H1 (cell line): ENCODE measurements around the gene TRMT44. TPM values are rescaled to one million over a fixed set of nuclear protein-coding genes. Genes with fewer than 3 reads are reported as not detected.

ENCODE experiments used
- CTCF ChIA-PET: fragments of 300-600 bp; sonication (Branson Sonifier 250); formaldehyde crosslinking; loops from one replicate; lab custom pipeline; 2021; ENCODE audit not compliant: partially characterized antibody; lab: Charles Lee
- POLR2A ChIA-PET: fragments of 300-600 bp; sonication (Branson Sonifier 250); formaldehyde crosslinking; loops from one replicate; lab custom pipeline; 2021; ENCODE audit warnings: inconsistent platforms; ENCODE audit not compliant: partially characterized antibody; lab: Charles Lee
- DNase-seq, 2 experiments: peaks; one replicate each; pipeline versions ENCODE4 v3.0.0 to v3.0.0-alpha.2; 2010 to 2022; ENCODE audit warnings: low spot score in 2 of 2, low read depth in 1 of 2, mixed read lengths in 1 of 2
- FAIRE-seq: peaks from 2 replicates; lab custom pipeline; 2011; peaks lifted over from hg19 to GRCh38; lab: Jason Lieb, UNC
- H2AFZ ChIP-seq: 2 replicates; pipeline ENCODE4 v1.8.1; 2012; ENCODE audit warnings: low read length, inconsistent platforms
- H2AK5ac ChIP-seq: 2 replicates; pipeline ENCODE4 v1.6.1; 2013; ENCODE audit warnings: low read depth, low read length
- H2BK120ac ChIP-seq: replicated peaks from 2 replicates; pipeline ENCODE3; 2013; ENCODE audit warnings: low read depth, low read length, inconsistent platforms
- H2BK12ac ChIP-seq: 2 replicates; pipeline ENCODE4 v1.6.1; 2013; ENCODE audit warnings: low read depth, low read length
- H2BK15ac ChIP-seq: 2 replicates; pipeline ENCODE4 v1.6.1; 2013; ENCODE audit warnings: low read length
- H2BK20ac ChIP-seq: 2 replicates; pipeline ENCODE4 v1.6.1; 2013; ENCODE audit warnings: low read length
- H2BK5ac ChIP-seq: 2 replicates; pipeline ENCODE4 v1.6.1; 2013; ENCODE audit warnings: low read depth, low read length
- H3K14ac ChIP-seq: 2 replicates; pipeline ENCODE4 v1.6.1; 2013; ENCODE audit warnings: inconsistent platforms; ENCODE audit not compliant: insufficient read length
- H3K18ac ChIP-seq: 2 replicates; pipeline ENCODE4 v1.6.1; 2013; ENCODE audit warnings: low read length; ENCODE audit errors: extremely low read depth
- H3K23ac ChIP-seq: 2 replicates; pipeline ENCODE4 v1.6.1; 2013; ENCODE audit warnings: inconsistent platforms; ENCODE audit not compliant: insufficient read length
- H3K23me2 ChIP-seq: 2 replicates; pipeline ENCODE4 v1.6.1; 2013; ENCODE audit warnings: low read depth, low read length
- H3K27ac ChIP-seq: 2 replicates; pipeline ENCODE4 v1.6.1; 2011; ENCODE audit warnings: low read depth, low read length, inconsistent platforms
- H3K27me3 ChIP-seq, 4 experiments: replicated peaks in 1 of 4; 1 replicate in 1 of 4; 2 replicates in 3 of 4; pipeline versions ENCODE4 v1.6.1 to v1.8.1; 2011 to 2013; ENCODE audit warnings: low read length in 3 of 4, mild to moderate bottlenecking in 3 of 4, inconsistent platforms in 2 of 4, mixed read lengths in 2 of 4, moderate library complexity in 1 of 4; ENCODE audit not compliant: control insufficient read depth in 3 of 4, insufficient read depth in 3 of 4; ENCODE audit errors: extremely low read depth in 1 of 4
- H3K36me3 ChIP-seq, 4 experiments: 2 replicates each; pipeline versions ENCODE4 v1.6.1 to v1.8.1; 2011 to 2013; ENCODE audit warnings: mild to moderate bottlenecking in 4 of 4, low read length in 3 of 4, moderate library complexity in 2 of 4, control low read depth in 1 of 4, inconsistent platforms in 1 of 4; ENCODE audit not compliant: insufficient read depth in 4 of 4, control insufficient read depth in 2 of 4
- H3K4ac ChIP-seq: replicated peaks from 2 replicates; pipeline ENCODE3; 2013; ENCODE audit warnings: low read length, low read depth, mixed read lengths, inconsistent platforms; ENCODE audit not compliant: insufficient read length
- H3K4me1 ChIP-seq, 4 experiments: replicated peaks in 1 of 4; 1 replicate in 1 of 4; 2 replicates in 3 of 4; pipeline versions ENCODE4 v1.6.1 to v1.8.1; 2011 to 2013; ENCODE audit warnings: low read length in 3 of 4, inconsistent platforms in 2 of 4, mixed read lengths in 1 of 4; ENCODE audit not compliant: insufficient read depth in 4 of 4, control insufficient read depth in 3 of 4
- H3K4me2 ChIP-seq, 2 experiments: 2 replicates each; pipeline versions ENCODE4 v1.6.1 to v1.8.1; 2011 to 2013; ENCODE audit warnings: low read depth in 2 of 2, low read length in 2 of 2, control low read depth in 1 of 2, inconsistent platforms in 1 of 2, mild to moderate bottlenecking in 1 of 2; ENCODE audit not compliant: insufficient read depth in 1 of 2
- H3K4me3 ChIP-seq, 4 experiments: fragments of 200-600, 300-600 bp in 1 of 4; sonication (generic), shearing (Covaris generic), sonication (Bioruptor Twin) in 1 of 4; 2 replicates each; pipeline versions ENCODE4 v1.5.1 to v1.8.1; 2011 to 2016; ENCODE audit warnings: low read length in 4 of 4, low read depth in 3 of 4, control low read depth in 2 of 4, inconsistent platforms in 2 of 4, mild to moderate bottlenecking in 2 of 4, mixed read lengths in 1 of 4, moderate library complexity in 1 of 4; ENCODE audit not compliant: insufficient read depth in 2 of 4; ENCODE audit errors: extremely low read depth in 1 of 4
- H3K56ac ChIP-seq: replicated peaks from 2 replicates; pipeline ENCODE3; 2013; ENCODE audit warnings: low read depth, mild to moderate bottlenecking, mixed read lengths, low read length, inconsistent platforms; ENCODE audit not compliant: insufficient read length
- H3K79me1 ChIP-seq: 2 replicates; pipeline ENCODE4 v1.6.1; 2013; ENCODE audit warnings: low read depth, low read length, control low read depth
- H3K79me2 ChIP-seq, 2 experiments: 2 replicates each; pipeline versions ENCODE4 v1.6.1 to v1.8.1; 2012 to 2013; ENCODE audit warnings: low read length in 2 of 2, mild to moderate bottlenecking in 2 of 2, inconsistent platforms in 1 of 2; ENCODE audit not compliant: insufficient read depth in 2 of 2, control insufficient read depth in 1 of 2
- H3K9ac ChIP-seq, 4 experiments: replicated peaks in 1 of 4; 1 replicate in 1 of 4; 2 replicates in 3 of 4; pipeline versions ENCODE4 v1.6.1 to v1.8.1; 2011 to 2013; ENCODE audit warnings: low read depth in 3 of 4, low read length in 3 of 4, control low read depth in 2 of 4, mild to moderate bottlenecking in 2 of 4, moderate library complexity in 2 of 4, inconsistent platforms in 1 of 4; ENCODE audit errors: extremely low read depth in 1 of 4
- H3K9me3 ChIP-seq, 2 experiments: 2 replicates each; pipeline versions ENCODE4 v1.6.1 to v1.8.1; 2012 to 2013; ENCODE audit warnings: mild to moderate bottlenecking in 2 of 2, moderate library complexity in 2 of 2, control low read depth in 1 of 2, inconsistent platforms in 1 of 2, low read depth in 1 of 2, low read length in 1 of 2, mixed read lengths in 1 of 2; ENCODE audit not compliant: insufficient read depth in 2 of 2
- H4K20me1 ChIP-seq, 2 experiments: replicated peaks in 1 of 2; 2 replicates each; pipeline versions ENCODE3 to v1.8.1; 2011 to 2013; ENCODE audit warnings: inconsistent platforms in 2 of 2, low read length in 2 of 2, mild to moderate bottlenecking in 1 of 2; ENCODE audit not compliant: insufficient read depth in 2 of 2, control insufficient read depth in 1 of 2
- H4K5ac ChIP-seq: 2 replicates; pipeline ENCODE4 v1.6.1; 2013; ENCODE audit warnings: low read length, low read depth, mixed read lengths, inconsistent platforms; ENCODE audit not compliant: insufficient read length
- H4K8ac ChIP-seq: 2 replicates; pipeline ENCODE4 v1.8.0; 2013; ENCODE audit warnings: mild to moderate bottlenecking, moderate library complexity, low read length, inconsistent platforms; ENCODE audit not compliant: insufficient read depth; ENCODE audit errors: extremely low read depth
- H4K91ac ChIP-seq: replicated peaks from 2 replicates; pipeline ENCODE3; 2013; ENCODE audit warnings: low read length, mixed read lengths, inconsistent platforms; ENCODE audit not compliant: insufficient read length
- CHD2 ChIP-seq: IDR thresholded peaks from 2 replicates; pipeline ENCODE4 v1.6.1; 2012; ENCODE audit warnings: low read length, improper control_type of control experiment
- CTCF ChIP-seq, 3 experiments: IDR thresholded peaks; 1 replicate in 2 of 3; 2 replicates in 1 of 3; pipeline versions ENCODE4 v1.5.1 to v1.6.1; 2011; ENCODE audit warnings: low read length in 3 of 3, mild to moderate bottlenecking in 3 of 3, inconsistent platforms in 2 of 3, low read depth in 1 of 3, moderate library complexity in 1 of 3; ENCODE audit not compliant: insufficient read depth in 1 of 3; ENCODE audit errors: control extremely low read depth in 1 of 3
- EP300 ChIP-seq, 2 experiments: IDR thresholded peaks; 1 replicate in 1 of 2; 2 replicates in 1 of 2; pipeline ENCODE4 v1.6.1; 2011 to 2012; ENCODE audit warnings: low read depth in 2 of 2, low read length in 2 of 2, mild to moderate bottlenecking in 2 of 2, borderline replicate concordance in 1 of 2, inconsistent platforms in 1 of 2, moderate library complexity in 1 of 2
- KDM1A ChIP-seq: fragments of 200-600, 300-600 bp; sonication (generic); IDR thresholded peaks from 2 replicates; pipeline ENCODE4 v1.7.1; 2016; ENCODE audit warnings: mild to moderate bottlenecking, low read length, borderline replicate concordance
- KDM5A ChIP-seq: fragments of 200-600 bp; IDR thresholded peaks from 2 replicates; pipeline ENCODE4 v1.7.1; 2012; ENCODE audit warnings: mild to moderate bottlenecking, low read length, inconsistent platforms, mixed read lengths
- MAX ChIP-seq: IDR thresholded peaks from 2 replicates; pipeline ENCODE4 v1.6.1; 2012; ENCODE audit warnings: inconsistent platforms
- POU5F1 ChIP-seq: IDR thresholded peaks from 2 replicates; pipeline ENCODE4 v1.6.1; 2011; ENCODE audit warnings: low read depth, mild to moderate bottlenecking, low read length, moderate library complexity
- RNF2 ChIP-seq: fragments of 200-900, 300-1000 bp; sonication (generic); IDR thresholded peaks from 2 replicates; pipeline ENCODE4 v1.7.1; 2016; ENCODE audit warnings: borderline replicate concordance, low read depth, mild to moderate bottlenecking, antibody characterized with exemption, low read length; ENCODE audit not compliant: poor library complexity, severe bottlenecking; ENCODE audit errors: missing control alignments
- SIRT6 ChIP-seq: IDR thresholded peaks from one replicate; pipeline ENCODE4 v1.7.1; 2012; ENCODE audit warnings: low read length, inconsistent platforms
- TAF1 ChIP-seq: IDR thresholded peaks from 2 replicates; pipeline ENCODE4 v1.6.1; 2011; ENCODE audit warnings: mild to moderate bottlenecking, low read depth, low read length
- TCF12 ChIP-seq: IDR thresholded peaks from 2 replicates; pipeline ENCODE4 v1.6.1; 2011; ENCODE audit warnings: low read depth, mild to moderate bottlenecking, low read length
- WGBS, 2 experiments: shearing (Covaris generic) in 1 of 2; methylation state at CpG; one replicate each; pipeline versions ENCODE4 v1.1.6 to v1.1.7; 2013 to 2015; ENCODE audit warnings: low lambda C conversion rate in 2 of 2, mixed read lengths in 2 of 2, inconsistent platforms in 1 of 2, low coverage in 1 of 2, missing lambda C conversion rate in 1 of 2; ENCODE audit not compliant: insufficient replicate concordance in 2 of 2, insufficient coverage in 1 of 2, insufficient read length in 1 of 2; ENCODE audit errors: extremely low coverage in 1 of 2, missing lambda C conversion rate in 1 of 2; 5-methylcytosine and 5-hydroxymethylcytosine counted together
- polyA plus RNA-seq, 7 experiments: library from polyadenylated mRNA; depleted of rRNA in 3 of 7; stranded (reverse) in 5 of 7; unstranded in 2 of 7; fragments of >200 nt in 5 of 7; fragments of 200-250 nt in 2 of 7; gene quantifications; 1 replicate in 5 of 7; 2 replicates in 1 of 7; 4 replicates in 1 of 7; pipeline versions ENCODE4 v1.2.1 to v1.2.3, GENCODE V29; 2011 to 2013; ENCODE audit warnings: missing spikeins in 2 of 7, mixed read lengths in 2 of 7
- total RNA-seq: library from RNA; stranded (reverse); fragmentation: NEBNext Ultra II Directional; extraction: Animal tissue kit (Norgen Biotek cat#: 25700); gene quantifications from 2 replicates; pipeline ENCODE4 v1.2.1, GENCODE V29; 2021

The TRMT44 gene
- total and polyA plus RNA-seq, 2 of the 8 experiments (the other 6 are each of a cell fraction or from before 2014, with no cell fraction given) = 8.6 to 23.9 TPM

- H3K9me3 ChIP-seq = peaks cover 4 to 7% of the 10 kb centered on the region in 2 experiments; a peak in 3 of 4 replicates
- H2BK20ac ChIP-seq = no peak overlapping the region
- no peak overlapping the region for H4K5ac ChIP-seq
- no peak overlapping the region for H3K14ac ChIP-seq
- H2AK5ac ChIP-seq = no peak overlapping the region
- H3K18ac ChIP-seq = no peak overlapping the region
- H3K23ac ChIP-seq = no peak overlapping the region
- H2BK120ac ChIP-seq = no peak overlapping the region
- no peak overlapping the region for H2AFZ ChIP-seq
- no peaks in the 10 kb centered on the region for H3K23me2 ChIP-seq
- no peaks in the 10 kb centered on the region; a peak in 1 of 7 replicates for H3K27me3 ChIP-seq
- no peaks in the 10 kb centered on the region for H4K20me1 ChIP-seq
- no peaks in the 10 kb centered on the region for H3K79me2 ChIP-seq
- ChIA-PET CTCF (interaction anchor here (0.9 to 3.2 kb wide), 8 partner anchors 11 to 84 kb away, joined by 3 to 11 read pairs (median 3); no protein-coding TSS in a partner anchor), POLR2A (interaction anchor here (2.3 kb wide), 1 partner anchor 66 kb away, joined by 7 read pairs; no protein-coding TSS in a partner anchor)
- whole genome bisulfite sequencing, 2 experiments = 95% methylated on average over 5 of the region's 5 CpGs; no CpG with 5 or more reads in 1 of the 2 experiments
- no peak overlapping the region for H3K4me3 ChIP-seq
- no peak overlapping the region for H3K4ac ChIP-seq
- no peaks in the 10 kb centered on the region for H3K36me3 ChIP-seq
- H3K56ac ChIP-seq = no peak overlapping the region
- H4K91ac ChIP-seq = no peak overlapping the region
- H4K8ac ChIP-seq = no peak overlapping the region
- H2BK15ac ChIP-seq = no peak overlapping the region
- no peak overlapping the region for H2BK5ac ChIP-seq
- DNase-seq (no peak), FAIRE-seq (no peak)
- no peak overlapping the region for H2BK12ac ChIP-seq
- no peak overlapping the region for H3K9ac ChIP-seq
- peaks cover 4 to 17% (median 9%) of the 10 kb centered on the region in 4 experiments for H3K4me1 ChIP-seq
- H3K27ac ChIP-seq = no peak overlapping the region
- no peak overlapping the region for H3K4me2 ChIP-seq
- H3K79me1 ChIP-seq = no peaks in the 10 kb centered on the region
- no peak for TF ChIP-seq CHD2
- no peak for TF ChIP-seq EP300 (IDR thresholded peaks at IDR 0.05; ENCODE audit: borderline replicate concordance in 1 of 2, low read depth in 2 of 2, low read length in 2 of 2)
- no peak for TF ChIP-seq SIRT6
- no peak for TF ChIP-seq CTCF (IDR thresholded peaks at IDR 0.05; ENCODE audit: control extremely low read depth in 1 of 3, insufficient read depth in 1 of 3, low read depth in 1 of 3, low read length in 3 of 3)
- no peak for TF ChIP-seq MAX
- no peak for TF ChIP-seq KDM1A
- TF ChIP-seq TAF1 = no peak
- TF ChIP-seq POU5F1 = no peak
- TF ChIP-seq RNF2 = no peak
- no peak for TF ChIP-seq KDM5A
- TF ChIP-seq TCF12 = no peak
Observed at GRCh38 chr4:8501781-8502180, 61.2 kb downstream of the TRMT44 start.
